VCaP (cell line): ENCODE data around the gene NEIL1.
A peak's percentile ranks its signal among the peaks of the same experiment; 100 is the strongest.

Experiments
- H3K27ac ChIP-seq: fragments of 450-650 bp; 2 replicates; pipeline ENCODE4 v1.5.1; 2017
- TF ChIP-seq, protein P1 (sequence below): fragments of 450-650 bp; conservative IDR thresholded peaks from 2 replicates; pipeline ENCODE4 v1.5.1; 2017; ENCODE audit warnings: mild to moderate bottlenecking, moderate library complexity

The NEIL1 gene

GRCh38 chr15:75361989-75362641 is 15.3 kb downstream of the NEIL1 start:
- H3K27ac ChIP-seq: no peak overlapping the region
- TF ChIP-seq, protein P1, sequence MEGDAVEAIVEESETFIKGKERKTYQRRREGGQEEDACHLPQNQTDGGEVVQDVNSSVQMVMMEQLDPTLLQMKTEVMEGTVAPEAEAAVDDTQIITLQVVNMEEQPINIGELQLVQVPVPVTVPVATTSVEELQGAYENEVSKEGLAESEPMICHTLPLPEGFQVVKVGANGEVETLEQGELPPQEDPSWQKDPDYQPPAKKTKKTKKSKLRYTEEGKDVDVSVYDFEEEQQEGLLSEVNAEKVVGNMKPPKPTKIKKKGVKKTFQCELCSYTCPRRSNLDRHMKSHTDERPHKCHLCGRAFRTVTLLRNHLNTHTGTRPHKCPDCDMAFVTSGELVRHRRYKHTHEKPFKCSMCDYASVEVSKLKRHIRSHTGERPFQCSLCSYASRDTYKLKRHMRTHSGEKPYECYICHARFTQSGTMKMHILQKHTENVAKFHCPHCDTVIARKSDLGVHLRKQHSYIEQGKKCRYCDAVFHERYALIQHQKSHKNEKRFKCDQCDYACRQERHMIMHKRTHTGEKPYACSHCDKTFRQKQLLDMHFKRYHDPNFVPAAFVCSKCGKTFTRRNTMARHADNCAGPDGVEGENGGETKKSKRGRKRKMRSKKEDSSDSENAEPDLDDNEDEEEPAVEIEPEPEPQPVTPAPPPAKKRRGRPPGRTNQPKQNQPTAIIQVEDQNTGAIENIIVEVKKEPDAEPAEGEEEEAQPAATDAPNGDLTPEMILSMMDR: no peak

- TF ChIP-seq, protein P1: no peak
- no peak overlapping the region for H3K27ac ChIP-seq
Observed at GRCh38 chr15:75362642-75363249, 15.9 kb downstream of the NEIL1 start.

GRCh38 chr15:75363786-75364185 is 16.9 kb downstream of the NEIL1 start:
- TF ChIP-seq, protein P1: no peak
- H3K27ac ChIP-seq: no peak overlapping the region

- H3K27ac ChIP-seq: no peak overlapping the region
- TF ChIP-seq, protein P1: no peak
Observed at GRCh38 chr15:75364881-75365280, 18.0 kb downstream of the NEIL1 start.

- TF ChIP-seq, protein P1: no peak
Observed at GRCh38 chr15:75366163-75366562, 19.3 kb downstream of the NEIL1 start.

GRCh38 chr15:75367006-75367405 is 20.2 kb downstream of the NEIL1 start:
- peak overlapping the region; percentile 99 for H3K27ac ChIP-seq
- TF ChIP-seq, protein P1: no peak

More at GRCh38 chr15:75366163-75366562, 19.3 kb downstream of the NEIL1 start:
- H3K27ac ChIP-seq: no peak overlapping the region; the same call in 1 of the 2 replicates

DNA sequence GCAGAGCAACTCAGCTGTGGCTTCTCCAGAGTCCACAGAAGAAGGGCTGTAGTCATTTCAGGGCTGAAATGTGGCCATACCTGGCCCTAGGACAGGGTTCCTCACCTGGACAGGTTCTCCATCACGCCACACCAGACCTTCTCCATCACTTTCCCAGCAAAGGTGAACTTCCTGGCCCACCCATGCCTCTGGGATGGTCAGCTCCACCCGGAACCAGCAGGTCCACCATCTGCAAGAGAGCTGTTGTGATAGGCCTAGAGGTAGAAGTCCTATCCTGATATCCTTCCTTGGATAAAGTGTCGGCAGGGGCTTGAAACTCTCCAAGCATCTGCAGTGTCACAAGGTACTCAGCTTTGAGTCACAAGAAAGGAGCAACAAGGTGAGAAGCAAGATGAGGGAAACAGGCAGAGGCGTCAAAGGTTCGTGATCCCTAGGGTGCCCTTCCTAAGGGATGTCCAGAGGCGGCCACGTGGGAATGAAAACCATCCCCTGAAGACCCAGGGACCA is 20.6 kb downstream of the NEIL1 start:
- TF ChIP-seq, protein P1: no peak
- H3K27ac ChIP-seq: peak overlapping the region; percentile 99
